GM18508 (cell line): ENCODE data around the gene KIRREL3.

Source experiments
- ATAC-seq: cut with Tn5 transposase; IDR thresholded peaks from one replicate; pipeline ENCODE4 v1.9.1; 2021; ENCODE audit warnings: moderate number of reproducible peaks; ENCODE audit not compliant: insufficient read depth, unreplicated experiment

The KIRREL3 gene

DNA sequence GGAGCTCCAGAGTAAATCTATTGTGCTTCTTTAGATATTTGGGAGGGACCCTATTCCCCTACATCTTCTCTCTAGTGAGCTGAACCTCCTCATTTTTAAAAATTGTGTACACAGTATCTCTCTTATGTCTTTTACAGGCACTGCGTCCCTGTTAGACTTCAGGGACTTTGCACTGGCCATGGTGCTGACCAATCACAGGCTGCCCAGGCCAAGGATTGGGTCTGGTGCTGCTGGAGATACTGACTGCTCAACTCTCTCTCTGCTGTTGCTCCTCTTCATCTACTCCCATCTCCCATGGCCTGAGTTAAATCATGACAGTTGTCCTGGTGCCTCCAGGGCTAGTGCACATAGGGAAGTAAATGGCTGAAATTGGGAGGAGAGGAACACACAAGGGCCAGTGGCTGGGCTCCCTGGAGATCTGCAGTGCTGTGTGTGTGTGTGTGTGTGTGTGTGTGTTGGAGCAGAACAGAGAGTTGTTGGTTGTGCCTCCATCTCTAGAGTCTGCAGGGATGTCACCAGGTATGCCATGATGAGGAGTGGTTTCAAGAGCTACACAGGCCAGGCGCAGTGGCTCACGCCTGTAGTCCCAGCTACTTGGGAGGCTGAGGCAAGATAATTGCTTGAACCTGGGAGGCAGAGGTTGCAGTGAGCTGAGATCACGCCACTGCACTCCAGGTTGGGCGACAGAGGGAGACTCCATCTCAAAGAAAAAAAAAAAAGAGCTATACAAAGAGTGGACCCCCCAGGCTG, 489.8 kb downstream of the KIRREL3 start:
- ATAC-seq: no peak

DNA sequence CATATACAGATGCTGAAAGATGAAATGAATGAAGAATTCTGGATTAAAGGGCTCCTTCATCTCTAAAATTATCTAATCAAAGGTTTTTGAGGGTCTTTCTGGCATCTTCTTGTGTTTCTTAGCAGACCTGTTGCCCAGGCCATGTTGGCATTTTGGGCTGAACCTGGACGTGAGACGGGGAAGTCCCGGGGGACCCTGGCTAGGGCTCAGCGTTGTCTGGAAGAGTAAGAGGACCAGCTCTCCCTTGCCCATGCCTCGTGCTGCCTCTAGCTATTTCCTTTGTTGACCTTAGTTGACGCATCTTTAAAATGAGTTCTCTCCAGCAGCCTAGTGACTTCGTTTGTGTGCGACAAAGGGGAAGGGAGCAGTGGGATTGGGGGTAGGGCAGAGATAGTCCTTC, 492.9 kb downstream of the KIRREL3 start:
- no peak for ATAC-seq

DNA sequence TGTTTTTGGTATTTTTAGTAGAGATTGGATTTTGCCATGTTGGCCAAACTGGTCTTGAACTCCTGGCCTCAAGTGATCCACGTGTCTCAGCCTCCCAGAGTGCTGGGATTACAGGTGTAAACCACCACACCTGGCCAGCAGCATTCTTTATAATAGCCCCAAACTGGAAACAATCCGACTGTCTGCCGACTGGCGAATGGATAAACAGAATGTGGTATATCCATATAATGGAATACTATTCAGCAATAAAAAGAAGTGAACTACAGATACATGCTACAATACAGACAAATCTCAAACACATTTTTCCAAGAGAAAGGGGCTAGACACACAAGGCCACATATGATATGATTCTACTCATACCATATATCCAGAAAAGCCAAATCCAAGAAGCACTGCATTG, 493.8 kb downstream of the KIRREL3 start:
- ATAC-seq: no peak

DNA sequence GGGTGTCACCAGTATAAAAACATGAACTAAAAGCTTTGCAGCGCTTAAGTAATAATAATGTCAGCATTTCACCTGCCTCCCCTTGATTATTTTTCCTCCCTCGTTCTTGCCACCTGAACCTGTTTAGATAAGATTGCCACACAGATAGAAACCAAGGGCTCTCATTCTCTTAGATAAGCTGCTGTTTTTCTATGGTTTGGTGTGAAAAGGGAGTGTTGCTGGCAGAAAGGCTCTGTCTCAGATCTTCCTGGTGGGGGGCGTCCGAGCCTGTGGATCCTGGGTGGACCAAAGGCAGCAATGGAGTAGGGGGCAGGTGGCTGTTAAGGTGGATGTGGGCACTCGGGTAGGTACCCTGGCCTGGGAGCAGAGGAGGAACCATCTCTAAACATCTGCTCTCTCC, 497.6 kb downstream of the KIRREL3 start:
- ATAC-seq: no peak

DNA sequence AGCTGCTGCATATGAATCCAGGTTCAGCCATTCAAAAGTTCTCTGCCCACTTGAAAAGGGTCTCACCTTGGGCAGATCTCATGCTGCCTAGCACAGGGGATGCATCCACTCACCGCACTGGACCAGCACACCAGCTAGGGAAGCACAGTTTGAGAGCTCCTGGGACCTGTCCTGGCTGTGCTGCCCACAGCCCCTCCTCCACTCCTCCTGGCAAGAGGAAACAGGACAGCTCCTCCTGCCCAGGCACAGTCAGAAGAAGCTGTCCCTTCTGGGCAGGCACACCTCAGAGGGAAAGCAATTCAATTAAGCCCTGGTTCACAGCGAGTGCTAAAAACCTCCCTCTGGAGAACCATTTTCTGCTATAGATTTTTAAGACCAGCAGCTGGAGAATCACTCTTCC, 498.4 kb downstream of the KIRREL3 start:
- ATAC-seq: no peak

DNA sequence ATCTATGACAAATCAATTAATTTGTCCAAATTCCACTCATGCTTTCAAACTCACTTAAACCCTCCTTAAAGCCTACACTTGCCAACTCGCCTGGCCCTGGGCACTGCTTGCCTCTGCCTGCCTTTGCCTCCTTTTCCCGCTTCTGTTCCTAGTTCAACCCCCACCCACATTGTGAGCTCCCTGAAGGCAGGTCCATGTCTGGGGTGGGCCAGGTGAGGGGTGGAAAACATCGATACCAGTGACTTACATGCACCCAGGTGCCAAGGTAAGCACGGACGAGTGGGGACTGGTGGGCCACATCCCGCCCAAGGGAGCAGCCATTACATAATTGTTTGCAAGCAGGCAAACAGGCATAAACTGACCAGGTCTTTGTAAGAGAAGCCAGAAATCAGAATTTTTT, 498.9 kb downstream of the KIRREL3 start:
- ATAC-seq: no peak

DNA sequence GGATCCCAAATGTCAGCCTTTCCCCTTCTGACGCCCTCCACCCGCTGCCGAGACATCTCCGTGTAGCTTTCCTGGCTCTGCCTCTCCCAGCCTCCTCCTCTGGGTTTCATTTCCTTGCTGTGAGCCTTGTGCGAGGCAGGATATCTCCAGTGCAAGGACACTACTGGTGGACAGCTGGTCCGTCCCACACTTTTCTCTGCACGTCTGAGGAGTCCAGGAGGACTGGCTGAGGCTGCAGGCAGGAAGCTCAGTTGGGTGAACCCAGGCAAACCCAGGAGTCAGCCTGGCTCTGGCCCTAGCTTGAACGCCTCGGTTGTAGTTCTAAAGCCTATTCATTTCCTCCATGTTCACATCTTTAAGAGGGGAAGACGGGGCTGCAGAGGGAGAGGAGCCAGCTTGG, 499.6 kb downstream of the KIRREL3 start:
- ATAC-seq: no peak

DNA sequence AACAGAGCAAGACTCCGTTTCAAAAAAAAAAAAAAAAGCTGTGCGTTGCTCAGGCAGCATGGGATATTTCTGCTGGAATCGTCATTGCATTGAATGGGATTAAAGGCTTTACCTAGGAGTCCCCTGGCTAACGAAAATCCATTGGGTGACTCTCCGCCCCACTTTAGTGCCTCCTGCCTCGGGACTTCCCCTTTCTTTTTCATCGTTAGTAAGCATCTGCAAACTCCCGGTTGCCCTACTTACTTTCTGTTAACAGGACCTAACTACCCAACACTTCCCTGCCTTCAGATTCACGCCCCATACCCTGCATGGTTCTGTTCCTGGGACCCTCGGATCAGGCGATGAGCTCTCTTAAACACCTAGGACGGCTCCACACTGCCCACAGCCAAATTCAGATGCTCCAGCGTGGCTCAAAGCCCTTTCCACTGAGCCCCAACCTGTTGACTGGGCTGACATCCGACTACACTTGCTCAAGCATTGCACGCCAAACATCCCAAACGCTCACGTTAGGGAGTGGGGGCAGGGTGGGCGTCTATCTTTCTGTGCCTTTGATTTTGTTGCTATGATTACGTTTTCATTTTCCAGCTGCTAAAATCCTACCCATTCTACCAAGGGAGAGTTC, 501.3 kb downstream of the KIRREL3 start:
- no peak for ATAC-seq

DNA sequence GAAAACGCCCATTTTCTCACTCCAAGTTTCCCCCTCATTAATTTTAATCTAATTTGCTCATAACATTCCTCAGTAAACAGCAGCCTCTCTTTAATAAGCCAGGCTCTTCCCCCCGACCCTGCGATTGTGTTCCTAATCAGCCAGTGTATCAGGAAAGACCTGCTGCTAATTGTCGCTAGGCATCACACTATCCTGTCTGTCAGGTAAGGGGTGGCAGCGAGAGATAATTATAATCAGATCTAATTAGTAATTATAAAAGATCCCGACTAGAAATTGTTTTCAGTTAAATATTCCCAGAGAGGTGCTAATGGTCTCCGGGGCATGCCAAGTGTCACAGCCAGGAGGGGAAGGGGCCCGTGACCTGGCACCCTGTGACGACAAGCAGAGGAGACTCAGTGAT, 502.3 kb downstream of the KIRREL3 start:
- no peak for ATAC-seq

DNA sequence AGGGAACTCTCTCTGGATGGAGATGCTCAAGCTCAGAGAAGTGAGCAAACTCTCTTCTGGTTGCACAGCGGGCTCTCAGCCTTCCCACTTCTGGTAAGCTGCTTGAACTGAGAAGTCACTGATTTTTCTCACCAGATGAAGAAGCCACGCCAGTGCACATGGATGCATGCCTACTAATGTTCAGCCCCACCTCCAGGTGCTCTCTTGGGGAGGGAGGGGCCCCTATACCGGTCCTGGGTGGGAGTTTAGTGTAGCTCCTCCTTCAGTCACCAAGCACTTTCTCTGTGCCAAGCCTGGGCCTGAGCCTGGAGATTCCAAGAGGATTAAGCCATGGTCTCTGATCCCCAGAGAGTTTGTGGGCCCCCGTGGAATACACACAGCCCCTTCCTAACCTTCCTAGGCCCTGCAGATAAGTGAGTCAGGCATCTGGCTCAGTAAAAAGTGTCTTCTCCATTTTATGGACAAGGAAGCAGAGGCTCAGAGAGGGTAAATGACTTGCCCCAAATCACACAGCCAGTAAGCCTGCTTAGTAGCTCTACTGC, 502.9 kb downstream of the KIRREL3 start:
- ATAC-seq: no peak

DNA sequence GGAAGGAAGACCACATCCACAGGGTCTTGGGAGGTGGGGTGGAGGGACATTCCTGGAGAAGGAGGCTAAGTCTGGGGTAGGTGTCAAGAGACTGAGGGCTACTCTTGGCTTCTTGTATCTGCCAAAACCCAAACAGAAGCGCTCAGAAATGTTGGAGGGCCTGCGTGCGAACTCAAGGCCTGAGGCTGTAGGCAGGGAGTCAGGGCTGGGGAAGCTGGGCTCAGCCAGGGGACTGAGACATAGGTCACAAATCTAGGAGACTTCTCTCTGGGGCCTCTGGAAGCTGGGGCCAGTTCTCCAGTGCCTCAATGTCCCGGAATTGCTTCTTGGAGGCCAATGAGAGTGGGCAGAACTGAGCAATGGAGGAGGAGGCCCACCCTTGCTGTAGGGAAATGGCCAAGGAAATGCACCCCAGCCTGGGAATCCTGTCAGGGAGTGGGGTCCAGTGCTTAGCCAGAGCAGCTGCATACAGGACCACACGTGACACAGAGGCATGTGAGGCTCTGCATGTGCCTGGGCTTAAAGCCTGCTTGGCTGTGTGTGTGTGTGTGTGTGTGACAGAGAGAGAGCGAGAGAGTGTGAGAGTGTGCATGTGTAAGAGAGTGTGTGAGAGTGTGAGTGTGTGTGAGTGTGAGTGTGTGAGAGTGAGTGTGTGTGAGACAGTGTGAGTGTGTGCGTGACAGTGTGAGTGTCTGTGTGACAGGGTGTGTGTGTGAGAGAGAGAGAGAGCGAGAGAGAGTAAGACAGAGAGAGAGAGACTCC, 503.8 kb downstream of the KIRREL3 start:
- no peak for ATAC-seq

DNA sequence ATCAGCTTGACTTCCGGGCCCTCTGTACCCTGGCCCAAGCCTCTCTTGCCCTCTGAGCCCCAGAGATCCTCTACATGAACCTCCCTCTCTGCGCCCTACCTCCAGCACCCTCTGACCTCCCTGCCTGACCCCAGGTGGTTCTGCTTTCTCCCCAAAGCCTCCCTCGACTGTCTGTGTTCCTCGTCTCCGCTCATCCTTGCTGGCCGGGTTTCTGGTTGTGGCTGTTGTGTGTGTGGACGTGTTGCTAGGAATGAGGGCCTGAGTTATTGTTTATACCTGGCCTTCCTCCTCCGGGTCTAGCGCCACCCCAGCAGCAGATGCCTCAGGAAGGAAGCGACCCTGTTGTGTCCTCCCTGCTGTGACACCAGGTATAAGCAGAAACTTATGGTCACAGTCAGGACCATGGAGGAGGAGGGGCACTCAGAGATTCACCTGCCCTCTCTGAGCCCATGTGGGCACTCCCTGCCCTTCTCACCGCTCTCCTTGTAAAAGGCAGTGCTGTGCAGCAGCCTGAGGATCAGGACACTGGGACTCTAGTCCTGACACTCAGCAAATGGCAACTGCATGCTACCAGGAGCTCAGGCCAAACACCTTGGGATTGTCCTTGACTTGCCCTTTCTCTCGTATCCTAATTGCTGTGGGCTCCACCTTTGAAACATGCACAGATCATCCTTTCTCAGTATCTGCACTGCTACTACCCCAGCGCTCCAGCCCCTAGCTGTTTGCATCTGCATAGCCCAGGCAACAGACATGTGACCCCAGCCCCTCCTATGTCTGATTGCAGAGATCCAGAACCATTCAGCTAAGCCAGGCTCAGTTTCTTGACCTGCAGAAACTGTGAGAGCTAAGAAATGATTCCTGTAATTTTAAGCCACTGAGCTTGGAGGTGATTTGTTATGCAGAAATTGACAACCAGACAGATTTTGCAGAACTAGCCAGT, 505.0 kb downstream of the KIRREL3 start:
- ATAC-seq: no peak

DNA sequence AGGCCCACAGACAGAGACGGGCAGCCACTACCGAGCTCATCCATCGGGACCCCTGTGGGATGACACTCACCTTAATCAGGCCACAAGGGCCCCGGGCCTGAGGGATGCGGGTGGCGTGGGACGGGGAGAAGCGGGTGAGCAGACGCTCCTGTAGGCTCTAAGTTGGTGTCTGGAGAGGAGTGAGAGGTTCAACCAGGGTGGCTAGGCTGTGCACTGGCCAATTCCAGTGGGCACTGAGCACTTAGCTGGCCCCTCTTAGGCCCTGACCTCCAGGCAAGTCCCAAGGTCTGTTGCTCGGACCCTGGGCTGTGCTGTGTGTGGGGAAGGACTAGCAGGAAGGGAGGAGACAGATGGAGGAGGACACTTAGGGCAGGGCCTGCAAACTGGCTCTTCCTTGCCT, 505.7 kb downstream of the KIRREL3 start:
- ATAC-seq: no peak

DNA sequence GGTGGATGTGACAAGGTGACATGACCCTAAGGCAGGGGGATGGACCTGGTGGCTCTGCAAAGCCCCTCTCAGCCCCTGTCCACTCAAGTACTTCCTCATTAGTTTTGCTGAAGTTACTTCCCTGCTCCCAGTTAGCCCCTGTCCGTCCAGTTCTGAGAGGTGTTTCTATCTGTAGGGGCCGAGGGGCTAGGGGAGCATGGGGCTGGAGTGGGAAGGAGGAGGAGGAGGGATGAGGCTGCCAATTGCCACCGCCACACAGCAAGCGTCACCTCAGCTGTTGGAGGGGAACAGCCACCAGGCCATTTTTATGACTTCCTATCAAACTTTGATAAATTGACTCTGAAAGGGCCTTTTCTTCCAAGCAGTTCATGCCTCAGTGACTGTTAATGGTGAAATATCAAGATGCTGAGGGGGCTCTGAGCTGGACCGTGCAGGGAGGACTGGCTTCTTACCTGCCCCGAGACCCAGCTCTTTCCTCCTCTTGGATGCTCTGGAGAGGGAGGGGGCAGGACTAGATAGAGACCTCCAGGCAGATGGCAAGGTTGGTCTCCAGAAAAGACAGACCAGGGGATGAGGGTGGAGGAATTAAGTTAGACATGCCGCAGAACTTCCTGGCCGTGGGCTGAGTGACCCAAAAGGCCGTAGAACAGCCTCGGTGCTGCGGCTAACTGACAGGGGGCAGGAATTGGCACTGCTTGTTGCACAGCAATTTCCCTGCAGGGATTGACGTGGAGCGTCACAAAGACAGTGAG, 508.1 kb downstream of the KIRREL3 start:
- ATAC-seq: no peak

DNA sequence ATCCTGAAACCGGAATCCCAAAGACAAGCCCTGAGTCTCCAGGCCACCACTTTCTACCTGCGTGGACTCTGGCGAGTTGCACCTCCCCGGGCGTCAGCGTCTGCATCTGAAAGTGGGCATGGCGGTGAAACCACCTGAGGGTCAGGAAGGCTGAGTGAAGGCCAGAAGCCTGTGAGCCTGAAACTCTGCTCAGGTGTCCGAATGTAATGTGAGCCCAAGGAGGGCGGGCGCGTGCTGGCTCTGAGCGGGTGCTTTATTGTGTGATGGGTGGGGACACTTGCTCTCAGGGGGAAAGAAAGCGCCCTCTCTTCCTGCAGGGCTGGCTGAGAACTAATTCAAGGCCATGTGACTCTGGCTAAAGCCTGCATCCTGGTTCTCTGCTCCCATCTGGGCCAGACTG, 509.5 kb downstream of the KIRREL3 start:
- ATAC-seq: no peak

DNA sequence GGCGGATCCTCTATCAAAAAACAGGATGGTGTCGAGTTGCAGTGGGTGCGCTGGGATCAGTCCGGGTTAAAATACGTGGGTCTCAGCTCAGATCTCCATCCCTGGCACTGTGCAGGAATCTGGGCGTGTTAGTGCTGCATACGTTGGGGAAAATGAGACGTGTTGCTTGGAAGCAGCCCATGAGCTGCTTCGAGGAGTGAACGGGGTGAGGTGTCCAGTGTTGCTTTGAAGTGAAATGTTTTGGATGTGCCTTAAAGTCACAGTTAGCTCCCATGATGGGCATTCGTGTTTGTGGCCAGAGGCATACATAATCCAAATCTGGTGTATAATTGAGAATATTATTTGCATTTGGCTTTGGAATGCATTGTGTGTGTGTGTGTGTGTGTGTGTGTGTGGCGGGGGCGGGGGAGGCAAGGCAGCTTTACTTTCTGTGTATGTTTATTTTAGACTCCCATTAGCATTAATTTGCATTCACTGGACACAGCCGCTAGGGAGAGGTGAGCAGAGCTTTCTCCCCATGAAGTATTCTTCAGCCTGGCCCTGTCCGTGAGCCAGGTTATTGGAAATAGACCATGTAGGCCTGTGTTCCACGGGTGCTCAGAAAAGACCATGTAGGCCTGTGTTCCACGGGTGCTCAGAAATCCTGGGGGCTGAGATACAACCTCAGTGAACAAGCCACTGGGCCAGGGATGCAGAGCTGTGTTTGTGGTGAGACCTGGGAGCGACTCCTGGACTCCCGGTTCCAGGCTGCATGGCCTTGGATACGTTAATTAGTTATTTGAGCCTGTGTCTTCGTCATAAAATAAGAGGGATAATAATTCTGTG, 510.5 kb downstream of the KIRREL3 start:
- no peak for ATAC-seq

DNA sequence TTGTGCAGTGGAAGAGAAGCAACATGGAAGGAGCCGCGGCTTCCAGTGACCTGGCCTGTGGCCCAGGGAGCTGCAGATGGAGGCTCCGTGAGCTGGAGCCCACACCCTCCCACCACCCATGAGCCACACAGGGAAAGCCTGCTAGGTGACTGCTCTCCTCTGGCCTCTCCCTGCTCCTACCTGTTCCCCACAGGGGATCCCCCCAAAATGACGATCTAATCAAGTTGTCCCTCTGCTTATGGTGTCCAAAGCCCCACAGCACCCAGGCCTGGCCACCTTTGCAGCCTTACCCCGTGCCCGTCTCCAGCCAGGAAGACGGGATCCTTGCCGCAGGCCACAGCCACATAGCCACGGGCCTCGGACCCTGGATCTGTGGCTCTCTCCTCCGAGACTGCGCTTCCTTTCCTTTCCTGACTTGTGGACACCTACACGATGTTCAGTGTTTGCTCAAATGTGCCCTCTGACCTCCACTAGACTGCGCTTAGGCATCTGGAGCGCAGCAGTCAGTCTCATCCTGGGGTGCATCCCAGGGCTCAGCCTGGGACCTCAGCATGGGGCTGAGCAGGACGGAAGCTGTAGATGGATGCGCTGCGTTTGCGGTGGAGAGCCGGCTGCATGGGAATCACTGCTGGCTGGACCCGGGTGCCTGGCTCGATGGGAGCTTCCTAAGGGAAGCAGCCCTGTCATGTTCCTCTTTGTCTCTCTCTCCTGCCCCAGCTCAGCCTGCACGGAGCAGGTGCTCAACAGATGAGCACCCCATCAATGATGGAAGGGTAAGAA, 511.8 kb downstream of the KIRREL3 start:
- ATAC-seq: no peak

DNA sequence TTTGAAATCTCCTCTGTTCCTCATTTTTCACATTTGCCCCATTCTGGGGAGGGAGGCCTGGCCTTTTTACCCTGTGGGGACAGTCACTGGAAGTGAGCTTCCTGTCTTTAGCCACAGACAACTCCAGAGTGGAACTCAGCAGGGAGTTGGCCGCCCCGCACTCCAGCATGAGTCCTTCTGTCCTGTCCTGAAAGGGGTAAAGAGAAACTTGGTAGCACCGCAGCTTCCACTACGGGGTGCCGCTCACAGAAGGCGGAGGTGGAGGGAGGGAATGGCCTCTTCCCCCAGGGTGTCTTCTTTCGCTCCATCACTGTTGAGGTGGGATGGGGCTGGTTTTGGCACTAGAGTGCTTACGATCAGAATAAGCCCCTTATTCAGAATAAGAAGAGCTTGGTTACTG, 512.9 kb downstream of the KIRREL3 start:
- ATAC-seq: no peak
